Measurements from ENCODE around the gene ATAD5. TPM values are rescaled to one million over a fixed set of nuclear protein-coding genes. Genes with fewer than 3 reads are reported as not detected.

The ATAD5 gene
- total and polyA plus RNA-seq, 2 of the 4 experiments (the other 2 are of a cell fraction): 1.0 to 1.3 TPM

DNA sequence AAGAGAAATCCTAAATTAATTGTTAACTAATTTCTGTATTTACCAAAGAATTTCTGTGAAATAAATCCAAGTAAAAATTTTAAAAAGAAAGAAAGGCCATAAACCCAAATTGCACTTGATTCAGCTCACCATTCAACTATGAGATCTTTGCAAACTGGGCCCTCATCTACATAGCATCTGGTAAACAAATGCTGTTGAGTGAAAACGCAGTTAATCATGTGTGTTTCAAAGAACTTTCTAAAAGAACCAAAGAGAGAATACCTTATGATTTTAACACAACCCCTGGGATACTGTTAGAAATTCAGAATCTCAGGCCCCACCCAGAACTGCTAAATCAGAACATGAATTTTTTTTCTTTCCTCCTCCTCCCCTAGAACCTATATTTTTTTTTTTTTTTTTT, 23.9 kb upstream of the ATAD5 start:
- no peak overlapping the region for H2AFZ ChIP-seq (replicated peaks; ENCODE audit: low read length, poor library complexity)
- POLR2A ChIA-PET (ENCODE audit: unreplicated experiment): no interaction called here
- in situ Hi-C loops (cut with MboI; ENCODE audit: low sequenced_read_pairs): no loop called here

More for the DNA sequence above, 23.9 kb upstream of the ATAD5 start:
- Histone ChIP-seq H3K27ac (ENCODE audit: insufficient read depth, low read length) (no peak overlapping the region), H4K8ac (ENCODE audit: low read depth in 2 of 2, low read length in 2 of 2) (no peak overlapping the region), H2BK15ac (ENCODE audit: low read depth, low read length) (no peak overlapping the region), H2BK20ac (ENCODE audit: low read depth, low read length) (no peak overlapping the region), H3K14ac (replicated peaks; ENCODE audit: low read depth, low read length) (no peak overlapping the region), H3K4me2 (ENCODE audit: low read depth, low read length) (no peak overlapping the region), H3K4ac (ENCODE audit: low read depth, low read length) (no peak overlapping the region), H3K18ac (ENCODE audit: low read depth, low read length) (no peak overlapping the region), H2AK9ac (replicated peaks; ENCODE audit: low read depth, low read length, poor library complexity) (no peak overlapping the region), H4K20me1 (ENCODE audit: insufficient read depth, low read length) (peaks cover 5% of the 10 kb centered on the region; the same call in 1 of the 2 replicates), H2BK120ac (ENCODE audit: low read depth, low read length) (no peak overlapping the region), H3K4me1 (ENCODE audit: control insufficient read depth, insufficient read depth, low read length) (peaks cover 3% of the 10 kb centered on the region), H3K9ac (ENCODE audit: low read depth, low read length) (no peak overlapping the region), H3K9me3 (ENCODE audit: control insufficient read depth, insufficient read depth, low read length) (no peaks in the 10 kb centered on the region), H2BK5ac (ENCODE audit: low read depth, low read length, poor library complexity, severe bottlenecking) (no peak overlapping the region), H3K36me3 (ENCODE audit: control insufficient read depth, insufficient read depth, low read length) (peaks cover 7% of the 10 kb centered on the region; the same call in 1 of the 2 replicates), H3K23ac (ENCODE audit: low read depth, low read length) (no peak overlapping the region), H3K4me3 (ENCODE audit: insufficient read depth, low read depth, low read length) (no peak overlapping the region), H4K91ac (ENCODE audit: insufficient read depth, low read depth, low read length) (no peak overlapping the region), H4K5ac (ENCODE audit: low read depth, low read length) (no peak overlapping the region), H3K27me3 (ENCODE audit: control insufficient read depth, insufficient read depth, low read length) (no peaks in the 10 kb centered on the region), H3K79me1 (ENCODE audit: low read depth in 1 of 2, low read length in 2 of 2) (peaks cover 22 to 57% of the 10 kb centered on the region in 2 experiments), H3K56ac (ENCODE audit: extremely low read depth, insufficient read depth, low read length) (no peak overlapping the region), H2AK5ac (ENCODE audit: low read depth, low read length) (no peak overlapping the region), H3K9me1 (ENCODE audit: insufficient read depth, low read length) (peaks cover 10% of the 10 kb centered on the region; the same call in 1 of the 2 replicates)
- CTCF ChIA-PET: no interaction called here
- DNase-seq (no peak), ATAC-seq (ENCODE audit: low read depth) (no peak)
- no CpG with 5 or more reads among the region's 1 CpG for WGBS, 2 experiments (ENCODE audit: extremely low coverage in 2 of 2, insufficient read length in 1 of 2)
- TF ChIP-seq, protein P1, sequence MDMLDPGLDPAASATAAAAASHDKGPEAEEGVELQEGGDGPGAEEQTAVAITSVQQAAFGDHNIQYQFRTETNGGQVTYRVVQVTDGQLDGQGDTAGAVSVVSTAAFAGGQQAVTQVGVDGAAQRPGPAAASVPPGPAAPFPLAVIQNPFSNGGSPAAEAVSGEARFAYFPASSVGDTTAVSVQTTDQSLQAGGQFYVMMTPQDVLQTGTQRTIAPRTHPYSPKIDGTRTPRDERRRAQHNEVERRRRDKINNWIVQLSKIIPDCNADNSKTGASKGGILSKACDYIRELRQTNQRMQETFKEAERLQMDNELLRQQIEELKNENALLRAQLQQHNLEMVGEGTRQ (IDR thresholded peaks at IDR 0.05; ENCODE audit: low read depth, low read length): no peak
- TF ChIP-seq MAZ (IDR thresholded peaks at IDR 0.05; ENCODE audit: borderline replicate concordance, low read depth, low read length) (no peak), BHLHE40 (IDR thresholded peaks at IDR 0.05; ENCODE audit: low read depth, low read length) (no peak), RFX5 (IDR thresholded peaks at IDR 0.05; ENCODE audit: low read depth, low read length) (no peak), FOS (IDR thresholded peaks at IDR 0.05; ENCODE audit: low read depth, low read length) (no peak), RAD21 (IDR thresholded peaks at IDR 0.05; ENCODE audit: low read length) (no peak), MAFK (IDR thresholded peaks at IDR 0.05; ENCODE audit: low read depth, low read length) (no peak), NFE2L2 (IDR thresholded peaks at IDR 0.05; ENCODE audit: low read depth, low read length) (no peak), CHD1 (IDR thresholded peaks at IDR 0.05; ENCODE audit: low read depth, low read length) (no peak), CEBPB (IDR thresholded peaks at IDR 0.05; ENCODE audit: low read depth, low read length) (no peak)
- TF ChIP-seq, protein P2, sequence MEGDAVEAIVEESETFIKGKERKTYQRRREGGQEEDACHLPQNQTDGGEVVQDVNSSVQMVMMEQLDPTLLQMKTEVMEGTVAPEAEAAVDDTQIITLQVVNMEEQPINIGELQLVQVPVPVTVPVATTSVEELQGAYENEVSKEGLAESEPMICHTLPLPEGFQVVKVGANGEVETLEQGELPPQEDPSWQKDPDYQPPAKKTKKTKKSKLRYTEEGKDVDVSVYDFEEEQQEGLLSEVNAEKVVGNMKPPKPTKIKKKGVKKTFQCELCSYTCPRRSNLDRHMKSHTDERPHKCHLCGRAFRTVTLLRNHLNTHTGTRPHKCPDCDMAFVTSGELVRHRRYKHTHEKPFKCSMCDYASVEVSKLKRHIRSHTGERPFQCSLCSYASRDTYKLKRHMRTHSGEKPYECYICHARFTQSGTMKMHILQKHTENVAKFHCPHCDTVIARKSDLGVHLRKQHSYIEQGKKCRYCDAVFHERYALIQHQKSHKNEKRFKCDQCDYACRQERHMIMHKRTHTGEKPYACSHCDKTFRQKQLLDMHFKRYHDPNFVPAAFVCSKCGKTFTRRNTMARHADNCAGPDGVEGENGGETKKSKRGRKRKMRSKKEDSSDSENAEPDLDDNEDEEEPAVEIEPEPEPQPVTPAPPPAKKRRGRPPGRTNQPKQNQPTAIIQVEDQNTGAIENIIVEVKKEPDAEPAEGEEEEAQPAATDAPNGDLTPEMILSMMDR (conservative IDR thresholded peaks at IDR 0.05; ENCODE audit: low read depth, low read length): no peak
- TF ChIP-seq, protein P3, sequence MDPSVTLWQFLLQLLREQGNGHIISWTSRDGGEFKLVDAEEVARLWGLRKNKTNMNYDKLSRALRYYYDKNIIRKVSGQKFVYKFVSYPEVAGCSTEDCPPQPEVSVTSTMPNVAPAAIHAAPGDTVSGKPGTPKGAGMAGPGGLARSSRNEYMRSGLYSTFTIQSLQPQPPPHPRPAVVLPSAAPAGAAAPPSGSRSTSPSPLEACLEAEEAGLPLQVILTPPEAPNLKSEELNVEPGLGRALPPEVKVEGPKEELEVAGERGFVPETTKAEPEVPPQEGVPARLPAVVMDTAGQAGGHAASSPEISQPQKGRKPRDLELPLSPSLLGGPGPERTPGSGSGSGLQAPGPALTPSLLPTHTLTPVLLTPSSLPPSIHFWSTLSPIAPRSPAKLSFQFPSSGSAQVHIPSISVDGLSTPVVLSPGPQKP (IDR thresholded peaks at IDR 0.05; ENCODE audit: borderline replicate concordance, low read depth, low read length): no peak
- dilution Hi-C loops (cut with HindIII; ENCODE audit: low sequenced_read_pairs, unreplicated experiment) (no loop called here), intact Hi-C loops (cut with micrococcal nuclease) (no loop called here)
- no TSS peak for BruUV-seq (replicated peaks)
